ENCODE data around the gene RBFOX1. TPM values are rescaled to one million over a fixed set of nuclear protein-coding genes. Genes with fewer than 3 reads are reported as not detected.

The RBFOX1 gene
- total and polyA plus RNA-seq, 4 donors: 47.4 to 169 (median 118) TPM

GRCh38 chr16:7515543-7515942 lies 182.9 kb downstream of the RBFOX1 start:
- WGBS (ENCODE audit: insufficient coverage): no CpG with 5 or more reads among the region's 5 CpGs
- no peaks in the 10 kb centered on the region for H3K27me3 ChIP-seq (ENCODE audit: control insufficient read depth, insufficient read depth, low read length)
- H3K9me3 ChIP-seq (ENCODE audit: control insufficient read depth, insufficient read depth, low read length): no peaks in the 10 kb centered on the region
- H3K4me1 ChIP-seq (ENCODE audit: control insufficient read depth, insufficient read depth, low read length): peaks cover 6% of the 10 kb centered on the region
- DNase-seq (ENCODE audit: low read depth in 4 of 6, low spot score in 6 of 6): no peak
- H3K27ac ChIP-seq (ENCODE audit: low read depth, low read length): no peak overlapping the region
- H3K4me3 ChIP-seq (ENCODE audit: low read depth, low read length): no peak overlapping the region
- H3K36me3 ChIP-seq (ENCODE audit: control insufficient read depth, insufficient read depth, low read length): peaks cover 5% of the 10 kb centered on the region

GRCh38 chr16:7517496-7517895 lies 184.9 kb downstream of the RBFOX1 start:
- Histone ChIP-seq H3K9me3 (ENCODE audit: control insufficient read depth, insufficient read depth, low read length) (no peaks in the 10 kb centered on the region), H3K27me3 (ENCODE audit: control insufficient read depth, insufficient read depth, low read length) (no peaks in the 10 kb centered on the region), H3K4me1 (ENCODE audit: control insufficient read depth, insufficient read depth, low read length) (peaks cover 2% of the 10 kb centered on the region), H3K27ac (ENCODE audit: low read depth, low read length) (no peak overlapping the region), H3K4me3 (ENCODE audit: low read depth, low read length) (no peak overlapping the region), H3K36me3 (ENCODE audit: control insufficient read depth, insufficient read depth, low read length) (peaks cover 5% of the 10 kb centered on the region)
- DNase-seq (ENCODE audit: low read depth in 4 of 6, low spot score in 6 of 6): peak in 4 of 6 donors; percentile 19 to 94 (median 49)
- 70% methylated on average over 1 of the region's 2 CpGs for WGBS (ENCODE audit: insufficient coverage)

GRCh38 chr16:7518158-7518557 lies 185.5 kb downstream of the RBFOX1 start:
- Histone ChIP-seq H3K4me3 (ENCODE audit: low read depth, low read length) (no peak overlapping the region), H3K36me3 (ENCODE audit: control insufficient read depth, insufficient read depth, low read length) (peaks cover 5% of the 10 kb centered on the region), H3K4me1 (ENCODE audit: control insufficient read depth, insufficient read depth, low read length) (no peaks in the 10 kb centered on the region), H3K27ac (ENCODE audit: low read depth, low read length) (no peak overlapping the region), H3K27me3 (ENCODE audit: control insufficient read depth, insufficient read depth, low read length) (no peaks in the 10 kb centered on the region), H3K9me3 (ENCODE audit: control insufficient read depth, insufficient read depth, low read length) (no peaks in the 10 kb centered on the region)
- 95% methylated on average over 24 of the region's 25 CpGs for WGBS (ENCODE audit: insufficient coverage)
- DNase-seq (ENCODE audit: low read depth in 4 of 6, low spot score in 6 of 6): no peak

GRCh38 chr16:7521834-7522233 lies 189.2 kb downstream of the RBFOX1 start:
- DNase-seq (ENCODE audit: low read depth in 4 of 6, low spot score in 6 of 6): no peak
- H3K27ac ChIP-seq (ENCODE audit: low read depth, low read length): no peak overlapping the region
- WGBS (ENCODE audit: insufficient coverage): 92% methylated on average over 5 of the region's 6 CpGs
- H3K4me3 ChIP-seq (ENCODE audit: low read depth, low read length): no peak overlapping the region
- peaks cover 5% of the 10 kb centered on the region for H3K36me3 ChIP-seq (ENCODE audit: control insufficient read depth, insufficient read depth, low read length)
- H3K9me3 ChIP-seq (ENCODE audit: control insufficient read depth, insufficient read depth, low read length): no peaks in the 10 kb centered on the region
- H3K27me3 ChIP-seq (ENCODE audit: control insufficient read depth, insufficient read depth, low read length): no peaks in the 10 kb centered on the region
- no peaks in the 10 kb centered on the region for H3K4me1 ChIP-seq (ENCODE audit: control insufficient read depth, insufficient read depth, low read length)

GRCh38 chr16:7524419-7524818 lies 191.8 kb downstream of the RBFOX1 start:
- no peaks in the 10 kb centered on the region for H3K27me3 ChIP-seq (ENCODE audit: control insufficient read depth, insufficient read depth, low read length)
- no peak overlapping the region for H3K27ac ChIP-seq (ENCODE audit: low read depth, low read length)
- H3K36me3 ChIP-seq (ENCODE audit: control insufficient read depth, insufficient read depth, low read length): no peaks in the 10 kb centered on the region
- H3K4me3 ChIP-seq (ENCODE audit: low read depth, low read length): no peak overlapping the region
- H3K4me1 ChIP-seq (ENCODE audit: control insufficient read depth, insufficient read depth, low read length): no peaks in the 10 kb centered on the region
- no CpG with 5 or more reads among the region's 5 CpGs for WGBS (ENCODE audit: insufficient coverage)
- no peaks in the 10 kb centered on the region for H3K9me3 ChIP-seq (ENCODE audit: control insufficient read depth, insufficient read depth, low read length)
- peak in 1 of 6 donors; percentile 18 for DNase-seq (ENCODE audit: low read depth in 4 of 6, low spot score in 6 of 6)

GRCh38 chr16:7526736-7527135 lies 194.1 kb downstream of the RBFOX1 start:
- no peak for DNase-seq (ENCODE audit: low read depth in 4 of 6, low spot score in 6 of 6)
- no peaks in the 10 kb centered on the region for H3K27me3 ChIP-seq (ENCODE audit: control insufficient read depth, insufficient read depth, low read length)
- 90% methylated on average over 4 of the region's 6 CpGs for WGBS (ENCODE audit: insufficient coverage)
- H3K4me1 ChIP-seq (ENCODE audit: control insufficient read depth, insufficient read depth, low read length): no peaks in the 10 kb centered on the region
- H3K27ac ChIP-seq (ENCODE audit: low read depth, low read length): no peak overlapping the region
- H3K9me3 ChIP-seq (ENCODE audit: control insufficient read depth, insufficient read depth, low read length): no peaks in the 10 kb centered on the region
- no peaks in the 10 kb centered on the region for H3K36me3 ChIP-seq (ENCODE audit: control insufficient read depth, insufficient read depth, low read length)
- H3K4me3 ChIP-seq (ENCODE audit: low read depth, low read length): no peak overlapping the region

- Histone ChIP-seq H3K36me3 (ENCODE audit: control insufficient read depth, insufficient read depth, low read length) (no peaks in the 10 kb centered on the region), H3K4me1 (ENCODE audit: control insufficient read depth, insufficient read depth, low read length) (no peaks in the 10 kb centered on the region), H3K27ac (ENCODE audit: low read depth, low read length) (no peak overlapping the region), H3K27me3 (ENCODE audit: control insufficient read depth, insufficient read depth, low read length) (no peaks in the 10 kb centered on the region), H3K9me3 (ENCODE audit: control insufficient read depth, insufficient read depth, low read length) (no peaks in the 10 kb centered on the region), H3K4me3 (ENCODE audit: low read depth, low read length) (no peak overlapping the region)
- 98% methylated on average over 4 of the region's 6 CpGs for WGBS (ENCODE audit: insufficient coverage)
- no peak for DNase-seq (ENCODE audit: low read depth in 4 of 6, low spot score in 6 of 6)
Observed at GRCh38 chr16:7532534-7532933, 199.9 kb downstream of the RBFOX1 start.

GRCh38 chr16:7534749-7535148 lies 202.1 kb downstream of the RBFOX1 start:
- Histone ChIP-seq H3K27me3 (ENCODE audit: control insufficient read depth, insufficient read depth, low read length) (no peaks in the 10 kb centered on the region), H3K9me3 (ENCODE audit: control insufficient read depth, insufficient read depth, low read length) (no peaks in the 10 kb centered on the region), H3K27ac (ENCODE audit: low read depth, low read length) (no peak overlapping the region), H3K4me1 (ENCODE audit: control insufficient read depth, insufficient read depth, low read length) (no peaks in the 10 kb centered on the region), H3K4me3 (ENCODE audit: low read depth, low read length) (no peak overlapping the region), H3K36me3 (ENCODE audit: control insufficient read depth, insufficient read depth, low read length) (no peaks in the 10 kb centered on the region)
- no peak for DNase-seq (ENCODE audit: low read depth in 4 of 6, low spot score in 6 of 6)
- WGBS (ENCODE audit: insufficient coverage): 56% methylated on average over 5 of the region's 7 CpGs

- no peaks in the 10 kb centered on the region for H3K27me3 ChIP-seq (ENCODE audit: control insufficient read depth, insufficient read depth, low read length)
- H3K9me3 ChIP-seq (ENCODE audit: control insufficient read depth, insufficient read depth, low read length): no peaks in the 10 kb centered on the region
- H3K27ac ChIP-seq (ENCODE audit: low read depth, low read length): no peak overlapping the region
- H3K4me3 ChIP-seq (ENCODE audit: low read depth, low read length): no peak overlapping the region
- H3K4me1 ChIP-seq (ENCODE audit: control insufficient read depth, insufficient read depth, low read length): peaks cover 3% of the 10 kb centered on the region
- H3K36me3 ChIP-seq (ENCODE audit: control insufficient read depth, insufficient read depth, low read length): no peaks in the 10 kb centered on the region
- WGBS (ENCODE audit: insufficient coverage): 100% methylated on average over 1 of the region's 3 CpGs
- peak in 1 of 6 donors; percentile 40 for DNase-seq (ENCODE audit: low read depth in 4 of 6, low spot score in 6 of 6)
Observed at GRCh38 chr16:7541026-7541425, 208.4 kb downstream of the RBFOX1 start.

GRCh38 chr16:7545251-7545650 lies 212.6 kb downstream of the RBFOX1 start:
- Histone ChIP-seq H3K4me1 (ENCODE audit: control insufficient read depth, insufficient read depth, low read length) (peaks cover 3% of the 10 kb centered on the region), H3K36me3 (ENCODE audit: control insufficient read depth, insufficient read depth, low read length) (no peaks in the 10 kb centered on the region), H3K9me3 (ENCODE audit: control insufficient read depth, insufficient read depth, low read length) (no peaks in the 10 kb centered on the region), H3K27ac (ENCODE audit: low read depth, low read length) (no peak overlapping the region), H3K4me3 (ENCODE audit: low read depth, low read length) (no peak overlapping the region), H3K27me3 (ENCODE audit: control insufficient read depth, insufficient read depth, low read length) (no peaks in the 10 kb centered on the region)
- no peak for DNase-seq (ENCODE audit: low read depth in 4 of 6, low spot score in 6 of 6)
- WGBS (ENCODE audit: insufficient coverage): 25% methylated on average over 6 of the region's 9 CpGs
